Left ventricle myocardium inferior (tissue), 1 donor: Measurements from ENCODE around the gene POPDC2. TPM values are rescaled to one million over a fixed set of nuclear protein-coding genes. Genes with fewer than 3 reads are reported as not detected.

ENCODE experiments used
- DNase-seq: peaks from one replicate; pipeline ENCODE4 v3.0.0-alpha.2; 2020
- H3K27ac ChIP-seq: fragments of 200-600 bp; replicated peaks from 2 replicates; pipeline ENCODE4 v1.8.0; 2021
- H3K27me3 ChIP-seq: fragments of 200-600 bp; 2 replicates; pipeline ENCODE4 v1.8.0; 2021; ENCODE audit warnings: low read depth
- H3K36me3 ChIP-seq: fragments of 200-600 bp; 2 replicates; pipeline ENCODE4 v1.8.0; 2021
- H3K4me1 ChIP-seq: fragments of 200-600 bp; 2 replicates; pipeline ENCODE4 v1.8.0; 2021
- H3K4me3 ChIP-seq: fragments of 200-600 bp; 2 replicates; pipeline ENCODE4 v1.8.0; 2021; ENCODE audit warnings: mild to moderate bottlenecking, moderate library complexity
- H3K9me3 ChIP-seq: fragments of 200-600 bp; replicated peaks from 2 replicates; pipeline ENCODE4 v1.8.0; 2021
- CTCF ChIP-seq: fragments of 200-600 bp; IDR thresholded peaks from 2 replicates; pipeline ENCODE4 v1.8.0; 2021; ENCODE audit warnings: antibody characterized with exemption, mild to moderate bottlenecking, borderline replicate concordance
- intact Hi-C: fragments of 100-400 bp; cut with micrococcal nuclease; formaldehyde crosslinking; loops from one replicate; pipeline ENCODE4 v1.11.0; 2022
- total RNA-seq: library from RNA; stranded (reverse); fragmentation: NEBNext Ultra II Directional; extraction: Animal tissue kit (Norgen Biotek cat#: 25700); gene quantifications from one replicate; pipeline ENCODE4 v1.2.1, GENCODE V29; 2021
- donor health status: DM: no; HTN: yes; CAD: no; lungs with severe emphysema.

The POPDC2 gene
- total RNA-seq, 1 donor from 2014 or later: 512 TPM

- TF ChIP-seq CTCF: no peak
- Histone ChIP-seq H3K27me3 (no peaks in the 10 kb centered on the region), H3K36me3 (peaks cover 36% of the 10 kb centered on the region), H3K4me3 (peak overlapping the region; percentile 80), H3K9me3 (no peaks in the 10 kb centered on the region), H3K27ac (peak overlapping the region; percentile 98), H3K4me1 (peaks cover 62% of the 10 kb centered on the region)
- intact Hi-C loops: loop anchor here (10.0 kb wide), 1 partner anchor 91 kb away; no protein-coding TSS in a partner anchor
- no peak for DNase-seq
Measured at GRCh38 chr3:119676020-119676419, 15.6 kb upstream of the POPDC2 start.

- Histone ChIP-seq H3K4me3 (peak overlapping the region; percentile 80), H3K9me3 (no peaks in the 10 kb centered on the region), H3K36me3 (peaks cover 41% of the 10 kb centered on the region), H3K27ac (peak overlapping the region; percentile 98), H3K27me3 (no peaks in the 10 kb centered on the region), H3K4me1 (peaks cover 67% of the 10 kb centered on the region)
- no peak for DNase-seq
- intact Hi-C loops: loop anchor here (10.0 kb wide), 1 partner anchor 91 kb away; no protein-coding TSS in a partner anchor
- TF ChIP-seq CTCF: no peak
Measured at GRCh38 chr3:119675188-119675874, 14.9 kb upstream of the POPDC2 start.

- H3K4me3 ChIP-seq: peak overlapping the region; percentile 26
- H3K9me3 ChIP-seq: no peaks in the 10 kb centered on the region
- H3K27me3 ChIP-seq: no peaks in the 10 kb centered on the region
- intact Hi-C loops: loop anchor here (10.0 kb wide), 1 partner anchor 89 kb away; no protein-coding TSS in a partner anchor
- peaks cover 56% of the 10 kb centered on the region for H3K36me3 ChIP-seq
- no peak for DNase-seq
- H3K4me1 ChIP-seq: peaks cover 82% of the 10 kb centered on the region
- TF ChIP-seq CTCF: no peak
- peak overlapping the region; percentile 98 for H3K27ac ChIP-seq
Measured at GRCh38 chr3:119673875-119674274, 13.5 kb upstream of the POPDC2 start.

- Histone ChIP-seq H3K4me1 (peaks cover 88% of the 10 kb centered on the region), H3K27me3 (no peaks in the 10 kb centered on the region), H3K27ac (peak overlapping the region; percentile 98), H3K9me3 (no peaks in the 10 kb centered on the region), H3K36me3 (peaks cover 67% of the 10 kb centered on the region), H3K4me3 (peak overlapping the region; percentile 26)
- DNase-seq: no peak
- intact Hi-C loops: loop anchor here (10.0 kb wide), 1 partner anchor 88 kb away; no protein-coding TSS in a partner anchor
- no peak for TF ChIP-seq CTCF
Measured at GRCh38 chr3:119672776-119673175, 12.4 kb upstream of the POPDC2 start.

- Histone ChIP-seq H3K9me3 (no peaks in the 10 kb centered on the region), H3K4me1 (peaks cover 90% of the 10 kb centered on the region), H3K36me3 (peaks cover 66% of the 10 kb centered on the region), H3K4me3 (no peak overlapping the region), H3K27me3 (no peaks in the 10 kb centered on the region), H3K27ac (peak overlapping the region; percentile 98)
- no peak for DNase-seq
- intact Hi-C loops: loop anchor here (10.0 kb wide), 1 partner anchor 85 kb away; no protein-coding TSS in a partner anchor
- no peak for TF ChIP-seq CTCF
Measured at GRCh38 chr3:119669906-119670570, 9.6 kb upstream of the POPDC2 start.
